CD4-positive, alpha-beta T cell treated with Interleukin-15 for 4 hours (primary cell): ENCODE results near the gene SPACA4.

ENCODE experiments used
- DNase-seq: peaks from one replicate; pipeline ENCODE4 v3.0.0-alpha.2; 2020; ENCODE audit warnings: low spot score

Gene SPACA4

DNA sequence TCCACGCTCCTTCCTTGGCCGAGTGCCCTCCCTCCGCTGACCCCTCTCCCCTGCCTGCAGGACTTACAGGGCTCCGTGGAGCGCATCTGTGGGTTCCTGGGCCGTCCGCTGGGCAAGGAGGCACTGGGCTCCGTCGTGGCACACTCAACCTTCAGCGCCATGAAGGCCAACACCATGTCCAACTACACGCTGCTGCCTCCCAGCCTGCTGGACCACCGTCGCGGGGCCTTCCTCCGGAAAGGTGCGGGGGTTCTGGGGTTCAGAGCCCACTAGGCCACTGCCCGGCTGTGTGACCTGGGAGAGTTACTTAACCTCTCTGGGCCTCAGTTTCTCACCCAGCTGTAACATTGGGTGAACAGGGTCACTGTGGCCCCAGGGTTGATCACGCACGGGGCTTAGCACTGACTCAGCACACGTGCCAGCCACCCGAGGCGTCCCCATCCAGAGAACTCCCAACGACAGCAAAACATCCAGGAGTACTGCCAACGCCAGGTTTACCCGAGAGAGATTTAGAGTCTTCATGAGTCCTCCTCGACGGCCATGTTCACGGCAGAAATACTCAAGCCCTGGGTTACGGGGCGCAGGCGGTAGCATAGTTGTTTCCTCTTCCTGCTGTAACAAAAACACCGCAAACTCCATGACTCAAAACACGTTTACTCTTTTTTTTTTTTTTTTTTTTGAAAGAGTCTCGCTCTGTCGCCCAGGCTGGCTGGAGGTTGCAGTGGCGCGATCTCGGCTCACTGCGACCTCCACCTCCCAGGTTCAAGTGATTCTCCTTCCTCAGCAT lies 9.7 kb upstream of the SPACA4 start:
- peak; percentile 57 for DNase-seq

DNA sequence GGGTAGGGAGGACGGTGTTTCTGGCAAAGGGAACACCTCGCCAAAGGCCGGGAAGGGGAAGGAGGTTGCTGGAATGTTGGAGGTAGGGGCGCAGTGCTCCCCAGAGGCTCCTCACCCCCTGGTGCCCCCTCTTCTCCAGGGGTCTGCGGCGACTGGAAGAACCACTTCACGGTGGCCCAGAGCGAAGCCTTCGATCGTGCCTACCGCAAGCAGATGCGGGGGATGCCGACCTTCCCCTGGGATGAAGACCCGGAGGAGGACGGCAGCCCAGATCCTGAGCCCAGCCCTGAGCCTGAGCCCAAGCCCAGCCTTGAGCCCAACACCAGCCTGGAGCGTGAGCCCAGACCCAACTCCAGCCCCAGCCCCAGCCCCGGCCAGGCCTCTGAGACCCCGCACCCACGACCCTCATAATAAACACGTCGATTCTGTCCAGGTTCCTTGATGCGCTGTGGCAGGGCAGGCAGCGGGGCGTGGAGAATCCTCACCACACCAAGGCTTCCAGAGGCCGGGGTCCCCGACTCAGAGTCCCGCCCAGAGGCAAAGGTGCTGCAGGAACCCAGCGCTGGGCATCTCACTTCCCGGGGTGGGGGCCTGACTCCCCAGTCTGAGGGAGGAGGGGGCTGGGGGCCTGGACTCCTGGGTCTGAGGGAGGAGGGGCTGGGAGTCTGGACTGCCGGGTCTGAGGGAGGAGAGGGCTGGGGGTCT lies 7.4 kb upstream of the SPACA4 start:
- no peak for DNase-seq

DNA sequence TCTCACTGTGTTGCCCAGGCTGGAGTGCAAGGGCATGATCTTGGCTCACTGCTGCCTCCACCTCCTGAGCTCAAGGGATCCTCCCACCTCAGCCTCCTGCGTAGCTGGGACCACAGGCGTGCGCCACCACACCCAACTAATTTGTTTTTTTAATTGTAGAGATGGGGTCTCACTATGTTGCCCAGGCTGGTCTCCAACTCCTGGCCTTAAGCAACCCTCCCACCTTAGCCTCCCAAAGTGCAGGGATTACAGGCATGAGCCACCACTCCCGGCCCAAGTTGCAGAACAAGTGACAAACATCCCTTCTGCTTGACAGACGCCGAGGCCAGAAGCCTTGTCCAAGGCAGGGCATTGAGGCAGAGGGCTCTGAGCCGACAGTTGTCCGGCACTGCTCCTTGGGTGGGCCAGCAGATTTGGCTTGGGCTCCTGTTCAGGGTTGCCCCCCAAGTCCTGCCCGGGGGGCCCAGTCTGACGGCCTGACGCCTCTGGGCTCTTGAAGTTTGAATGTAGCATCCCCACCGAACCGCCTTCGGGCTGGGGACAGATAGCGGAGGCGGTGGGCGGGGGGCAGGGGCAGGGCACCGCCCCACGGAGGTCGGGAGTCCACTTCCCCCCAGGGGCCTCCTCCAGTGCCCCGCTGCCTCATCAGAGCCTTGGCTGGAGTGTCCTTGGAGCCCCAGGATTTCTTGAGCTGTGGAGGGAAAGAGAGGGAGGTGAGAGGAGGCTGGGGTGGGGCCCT lies 5.7 kb upstream of the SPACA4 start:
- DNase-seq = no peak

DNA sequence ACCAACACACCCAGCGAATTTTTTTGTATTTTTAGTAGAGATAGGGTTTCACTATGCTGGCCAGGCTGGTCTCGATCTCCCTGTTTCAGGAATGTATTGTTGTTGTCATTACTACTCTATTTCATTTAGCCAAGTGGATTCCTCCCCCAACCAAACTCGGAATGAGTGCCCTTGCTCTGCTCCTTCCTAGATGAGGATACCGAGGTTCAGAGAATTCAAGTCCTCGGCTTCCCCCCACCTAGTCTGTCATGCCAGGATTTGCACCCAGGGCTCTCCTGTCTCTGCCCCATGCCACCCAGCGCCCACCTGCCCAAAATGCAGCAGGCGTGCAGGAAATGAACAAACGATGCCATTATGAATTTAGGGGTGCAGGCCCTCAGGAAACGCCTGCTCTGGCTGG lies 3.5 kb upstream of the SPACA4 start:
- no peak for DNase-seq

DNA sequence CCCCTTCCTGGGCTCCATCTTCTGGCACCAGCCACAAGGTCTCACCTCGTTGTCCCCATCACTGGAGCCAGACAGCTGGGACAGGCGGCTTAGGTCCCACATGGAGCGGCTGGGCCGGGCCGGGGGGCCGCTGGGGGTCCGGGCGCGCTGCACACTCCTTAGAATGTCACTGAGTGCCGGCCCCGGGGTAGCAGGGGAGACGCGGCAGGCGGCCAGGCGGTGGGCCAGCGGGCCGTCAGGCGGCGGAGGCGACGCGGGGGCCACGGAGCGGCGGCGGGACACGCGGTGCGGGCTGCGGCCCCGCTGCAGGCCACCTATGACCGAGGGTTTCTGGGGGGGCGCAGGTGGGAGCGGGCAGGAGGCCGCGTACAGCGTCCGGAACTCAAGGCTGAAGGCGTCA lies 3.1 kb upstream of the SPACA4 start:
- no peak for DNase-seq

DNA sequence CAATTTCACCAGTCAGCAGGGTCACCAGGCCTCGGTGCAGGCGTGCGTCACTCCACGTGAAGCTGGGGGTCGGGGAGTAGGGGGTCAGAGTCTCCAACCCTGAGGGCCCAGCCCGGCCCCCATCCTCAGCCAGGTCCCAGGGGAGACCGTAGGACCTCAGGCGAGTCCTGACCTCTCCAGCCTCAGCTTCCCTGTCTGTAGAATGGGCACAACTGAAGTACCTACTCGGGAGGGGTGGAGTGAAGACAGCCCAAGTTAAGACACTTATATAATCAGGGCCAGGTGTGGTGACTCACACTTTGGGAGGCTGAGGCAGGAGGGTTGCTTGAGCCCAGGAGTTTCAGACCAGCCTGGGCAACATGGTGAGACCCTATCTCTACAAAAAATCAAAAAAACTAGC lies 2.7 kb upstream of the SPACA4 start:
- no peak for DNase-seq

DNA sequence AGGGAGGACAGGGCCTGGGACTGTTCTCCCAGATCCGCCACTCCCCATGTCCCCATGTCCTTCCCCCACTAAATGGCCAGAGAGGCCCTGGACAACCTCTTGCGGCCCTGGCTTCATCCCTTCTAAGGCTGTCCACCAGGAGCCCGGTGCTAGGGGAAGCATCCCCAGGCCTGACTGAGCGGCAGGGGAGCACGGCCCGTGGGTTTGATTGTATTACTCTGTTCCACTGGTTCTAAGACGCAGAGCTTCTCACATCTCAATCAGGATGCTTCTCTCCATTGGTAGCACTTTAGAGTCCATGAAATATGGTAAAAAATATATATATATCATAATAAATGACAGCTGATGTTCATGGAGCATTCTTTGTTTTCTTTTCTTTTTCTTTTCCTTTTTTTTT lies 815 bp downstream of the SPACA4 start:
- no peak for DNase-seq

DNA sequence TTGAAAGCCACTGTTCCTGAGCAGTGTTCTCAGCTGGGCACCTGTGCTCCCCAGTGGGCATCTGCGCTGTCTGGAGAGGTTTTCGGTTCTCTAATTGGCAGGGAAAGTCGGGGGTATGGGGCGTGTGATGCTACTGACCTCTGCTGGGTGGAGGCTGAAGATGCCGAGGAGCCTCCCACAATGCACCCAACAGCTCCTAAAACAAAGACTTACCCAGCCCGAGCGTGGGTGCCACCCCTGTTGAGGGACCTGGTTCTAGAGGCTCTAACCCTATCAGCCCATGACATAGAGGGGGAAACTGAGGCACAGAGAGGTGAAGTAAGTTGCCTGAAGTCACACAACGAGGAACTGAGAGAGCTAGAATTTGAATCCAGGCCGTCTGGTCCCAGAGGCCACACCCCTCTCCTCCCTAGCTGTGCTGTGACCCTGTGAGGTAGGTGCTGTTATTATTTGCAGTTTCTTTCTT lies 2.3 kb downstream of the SPACA4 start:
- DNase-seq = peak; percentile 62

DNA sequence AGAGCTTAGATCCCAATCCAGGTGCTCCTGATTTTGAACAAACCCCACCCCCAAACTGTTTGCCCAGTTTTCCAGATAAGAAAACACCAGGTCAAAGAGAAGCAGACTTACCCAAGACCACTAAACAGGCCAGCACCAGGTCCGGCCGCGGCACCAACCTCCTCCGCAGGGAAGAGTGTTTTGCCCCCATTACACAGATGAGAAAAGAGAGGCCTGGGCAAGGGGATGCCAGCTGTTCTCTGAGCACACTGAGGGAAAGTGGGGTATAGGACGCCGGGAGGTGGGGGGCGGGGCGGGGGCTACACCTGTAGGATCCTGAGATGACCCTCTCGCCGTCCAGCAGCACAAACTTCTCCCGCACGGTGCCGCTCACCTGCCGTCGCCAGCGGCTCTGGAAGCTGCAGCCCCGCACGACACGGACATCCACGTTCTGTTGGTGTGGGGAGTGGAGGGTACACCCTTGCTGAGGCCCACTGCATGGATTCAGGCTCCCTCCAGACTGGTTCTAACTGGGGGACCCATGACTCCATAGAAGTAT lies 3.1 kb downstream of the SPACA4 start:
- no peak for DNase-seq

DNA sequence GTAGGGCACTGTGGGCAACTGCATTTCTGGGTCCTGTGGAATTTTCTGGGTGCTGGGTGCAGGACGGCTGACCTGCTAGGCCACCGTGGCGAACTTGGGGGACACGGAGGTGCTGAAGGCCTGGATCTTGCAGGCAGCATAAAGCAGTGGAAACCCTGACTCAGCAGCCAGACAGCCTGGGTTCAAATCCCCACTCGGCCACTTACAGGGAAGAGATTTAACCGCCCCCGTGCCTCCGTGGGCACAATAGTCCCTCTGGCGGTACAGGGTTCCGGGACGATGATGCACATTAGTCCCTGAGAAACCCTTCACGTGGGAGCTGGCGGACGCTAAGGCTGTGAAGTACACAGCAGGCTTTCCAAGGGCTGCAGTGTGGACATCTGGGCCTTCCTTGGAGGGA lies 5.3 kb downstream of the SPACA4 start:
- DNase-seq = no peak

DNA sequence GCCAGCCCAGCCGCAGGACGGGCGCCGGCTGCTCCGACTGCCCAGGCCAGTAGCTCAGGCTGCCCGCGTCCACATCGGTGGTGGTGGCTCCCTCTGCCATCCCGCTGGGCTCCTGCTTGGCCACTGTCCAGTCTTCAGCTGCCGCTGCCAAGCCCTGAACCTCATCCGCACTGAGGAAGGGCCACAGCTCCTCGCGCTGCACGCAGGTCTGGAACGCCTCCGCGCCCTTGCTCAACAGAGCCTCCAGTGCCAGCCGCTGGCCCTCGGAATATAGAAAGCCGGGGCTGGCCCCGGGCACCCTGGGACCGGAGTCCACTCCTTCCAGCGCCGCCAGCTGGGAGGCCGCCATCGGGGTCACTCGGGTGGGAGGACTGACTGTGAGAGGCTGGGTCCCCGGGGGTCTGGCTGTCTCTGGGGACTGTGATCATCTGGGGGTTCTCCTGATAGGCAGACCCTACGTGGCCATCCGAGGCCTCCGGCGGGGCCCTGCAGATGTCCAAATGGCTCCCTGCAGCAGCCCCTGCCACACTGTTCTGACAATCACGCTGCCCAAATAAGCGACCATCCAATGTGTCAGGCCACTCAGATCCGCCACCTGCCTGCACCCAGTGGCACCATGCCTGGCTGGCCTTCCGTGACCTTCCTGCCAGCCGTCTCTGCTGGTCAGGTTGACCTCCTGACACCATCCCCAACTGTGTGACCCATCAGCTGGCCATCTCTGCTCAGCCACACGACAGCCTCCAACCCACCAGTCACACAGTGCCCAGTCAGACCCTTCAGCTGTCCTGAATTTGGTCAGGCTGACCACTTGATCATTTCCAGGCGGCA lies 6.7 kb downstream of the SPACA4 start:
- no peak for DNase-seq

DNA sequence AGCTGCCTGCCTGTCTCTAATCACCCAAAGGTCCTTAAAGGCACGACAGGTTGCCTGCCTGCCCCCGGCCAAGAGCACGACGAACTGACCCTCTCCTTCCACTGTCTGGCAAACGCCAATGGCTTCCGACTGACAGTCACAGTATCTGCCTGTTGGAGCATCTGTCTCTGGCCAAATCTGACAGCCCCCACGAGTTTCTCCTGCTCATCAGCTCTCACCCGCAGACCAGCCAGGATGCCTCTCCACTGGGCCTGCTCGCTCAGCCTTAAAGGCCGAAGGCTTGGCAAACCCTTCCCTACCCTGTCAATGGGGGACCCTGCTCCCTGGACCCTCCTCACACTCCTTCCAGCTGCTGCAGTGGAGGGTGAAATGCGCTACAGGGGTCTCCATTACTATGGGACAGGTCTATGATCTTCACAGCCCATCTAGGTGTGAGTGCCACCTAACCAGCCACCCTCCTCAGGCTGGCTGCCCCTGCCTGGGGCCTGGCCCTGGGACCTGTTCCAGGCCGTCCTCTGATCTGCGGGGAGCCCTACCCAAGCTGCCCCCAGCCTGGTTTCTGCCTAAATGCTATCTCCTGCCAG lies 7.4 kb downstream of the SPACA4 start:
- DNase-seq = no peak

DNA sequence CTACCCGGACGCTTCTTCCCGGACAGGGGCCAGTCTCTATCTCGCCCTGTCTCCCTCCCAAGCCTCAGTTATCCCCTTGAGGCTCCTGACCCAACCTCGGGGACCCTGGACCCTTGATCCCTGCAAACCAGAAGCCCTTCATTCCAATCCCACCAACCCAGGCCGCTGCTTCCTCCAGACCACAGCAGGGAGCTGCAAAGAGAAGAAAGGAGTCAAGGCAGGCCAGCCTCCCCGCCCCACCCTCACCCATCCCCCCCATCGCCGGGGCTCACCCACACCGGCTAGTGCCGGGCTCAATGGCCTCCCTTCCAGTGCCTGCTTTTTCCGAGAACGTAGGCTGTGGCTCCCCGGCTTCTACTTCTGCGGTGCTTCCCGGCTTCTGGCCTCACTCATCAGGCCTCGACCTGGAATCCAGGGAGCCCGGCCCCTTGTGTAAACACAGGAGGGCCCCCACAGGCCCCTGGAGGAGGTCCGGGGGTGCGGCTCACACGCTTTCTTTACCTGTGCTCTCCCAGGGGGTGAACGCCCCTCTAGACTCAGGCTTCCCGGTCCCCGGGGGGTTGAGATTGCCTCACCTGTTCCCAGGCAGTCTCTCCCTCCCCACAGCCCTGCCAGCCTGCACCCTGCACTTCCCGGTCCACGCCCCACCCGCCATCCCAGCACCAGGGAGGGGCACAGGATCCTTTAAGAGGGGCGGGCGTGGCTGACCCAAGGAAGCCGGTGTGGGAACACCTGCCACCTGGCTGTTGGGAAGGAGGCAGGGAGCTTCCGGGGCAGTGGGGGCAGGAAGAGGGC lies 8.1 kb downstream of the SPACA4 start, which contains the start of gene FAM83E:
TSS of gene FAM83E (minus strand) at position 641 of the 795 bp plus-strand sequence. CDS start 1,704 bp downstream, outside the sequence.
- DNase-seq = no peak

DNA sequence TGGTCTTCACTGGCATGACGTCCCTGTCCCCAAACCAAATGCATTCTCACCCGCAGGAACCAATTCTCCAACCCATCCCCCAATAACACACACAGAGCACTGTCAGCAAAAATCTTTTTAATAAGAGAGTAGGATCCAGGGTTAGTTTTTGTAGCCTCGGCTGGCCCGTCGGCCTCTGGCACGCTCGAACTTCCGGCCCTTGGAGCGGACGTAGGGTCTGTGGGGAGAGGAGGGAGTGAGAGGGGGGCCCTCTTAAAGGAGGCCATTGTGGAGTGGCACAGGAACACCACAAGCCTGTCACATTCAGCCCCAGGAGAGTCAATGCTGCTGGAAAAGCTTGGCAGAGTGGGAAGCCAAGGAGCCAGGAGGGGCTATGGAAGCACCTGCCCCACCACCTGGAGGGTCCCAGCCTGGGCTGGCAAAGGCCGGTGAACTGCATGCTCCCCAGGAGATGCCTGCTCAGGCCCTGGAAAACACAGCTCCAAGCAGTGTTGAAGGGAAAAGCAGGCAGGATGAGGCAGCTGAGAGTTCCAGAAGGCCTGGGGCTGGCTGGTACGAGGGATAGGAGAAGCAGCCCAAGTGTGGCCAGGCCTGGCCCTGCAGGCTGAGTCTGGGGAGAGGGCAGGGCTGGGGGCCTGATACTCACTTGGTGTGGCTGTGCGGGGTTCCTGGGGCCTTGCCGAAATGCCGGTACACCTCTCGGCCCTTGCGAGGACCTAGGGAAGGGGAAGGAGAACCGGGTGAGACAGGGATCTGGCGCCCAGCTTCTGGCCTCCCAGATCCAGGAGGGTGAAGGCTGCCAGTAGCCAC lies 8.9 kb downstream of the SPACA4 start:
- DNase-seq = no peak

DNA sequence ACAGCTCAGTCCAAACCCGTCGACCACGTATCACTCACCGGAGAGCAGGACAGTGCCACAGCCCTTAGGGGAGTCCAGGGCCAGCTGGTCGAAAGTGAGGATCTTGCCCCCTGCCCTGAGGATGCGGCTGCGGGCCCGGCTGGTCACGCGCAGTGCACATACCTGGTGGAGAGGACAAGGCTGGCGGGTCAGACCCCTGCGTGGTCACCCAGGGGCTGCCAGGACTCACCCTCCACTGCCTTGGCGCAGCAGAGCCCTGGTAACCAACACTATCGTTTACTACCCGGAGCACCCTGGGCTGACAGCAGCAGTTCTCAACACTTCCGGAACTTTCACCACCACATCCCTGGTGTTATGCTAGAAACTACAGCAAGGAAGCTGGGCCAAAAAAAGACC lies 9.5 kb downstream of the SPACA4 start:
- DNase-seq = no peak

DNA sequence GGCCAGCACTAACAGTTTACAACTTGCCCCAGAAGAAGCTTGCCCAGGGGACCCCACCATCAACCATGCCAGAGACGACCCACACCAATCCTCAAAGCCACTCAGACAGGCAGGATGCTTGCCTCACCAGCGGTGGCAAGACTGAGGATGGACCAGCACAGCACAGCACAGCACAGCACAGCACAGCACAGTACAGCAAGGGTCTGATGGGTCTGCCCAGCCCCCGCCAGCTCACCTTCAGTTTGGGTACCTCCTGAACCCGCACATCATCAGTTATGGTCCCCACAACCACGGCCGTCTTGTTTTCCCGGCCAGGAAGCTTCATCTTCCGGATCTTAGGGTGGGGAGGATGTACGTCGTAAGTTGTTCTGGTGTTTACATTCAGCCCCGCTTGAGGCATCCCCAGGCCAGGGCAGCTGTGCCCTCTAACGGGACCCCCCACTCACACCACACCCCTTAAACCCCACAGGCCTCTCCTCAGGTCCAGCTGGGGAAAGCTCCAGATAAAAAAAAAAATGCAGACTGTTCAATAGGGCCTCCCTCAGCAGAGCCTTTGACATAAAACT lies 10.0 kb downstream of the SPACA4 start:
- DNase-seq = no peak

DNA sequence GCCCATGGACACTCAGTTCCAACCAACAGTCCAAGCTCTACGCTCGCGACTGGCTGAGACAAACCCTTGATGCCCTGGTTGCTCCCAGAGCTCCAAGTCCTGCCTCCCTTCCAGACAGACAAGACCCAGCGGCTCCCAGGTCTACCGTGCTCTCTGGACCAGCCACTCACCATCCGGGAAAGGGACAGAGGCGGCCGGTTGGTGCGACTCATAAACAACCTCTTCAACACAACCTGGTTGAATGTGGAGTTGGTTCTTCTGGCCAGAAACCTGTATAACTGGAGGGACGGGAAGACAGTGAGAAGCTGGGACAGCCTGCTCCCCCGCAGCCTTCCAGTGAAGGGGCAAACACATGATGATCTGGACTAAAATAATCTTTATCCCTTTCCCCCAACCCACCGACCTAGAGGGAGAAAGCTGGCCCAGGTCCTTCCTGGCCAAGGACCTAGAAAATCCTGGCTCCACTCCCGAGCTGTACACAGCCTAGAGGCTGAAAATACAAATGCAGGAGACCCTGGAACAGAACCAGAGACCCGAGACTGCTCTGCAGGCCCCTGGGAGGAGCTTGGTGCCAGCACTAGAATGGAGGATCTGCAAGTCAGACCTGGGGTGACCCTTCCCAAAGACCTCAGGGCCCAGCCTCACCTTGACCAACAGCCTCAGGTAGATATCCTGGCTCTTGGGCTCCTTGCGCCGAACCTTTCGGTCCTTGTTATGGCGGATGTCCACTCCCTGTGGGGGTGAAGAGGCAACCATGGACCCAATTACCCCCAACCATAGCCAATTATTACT lies 10.8 kb downstream of the SPACA4 start:
- DNase-seq = no peak

DNA sequence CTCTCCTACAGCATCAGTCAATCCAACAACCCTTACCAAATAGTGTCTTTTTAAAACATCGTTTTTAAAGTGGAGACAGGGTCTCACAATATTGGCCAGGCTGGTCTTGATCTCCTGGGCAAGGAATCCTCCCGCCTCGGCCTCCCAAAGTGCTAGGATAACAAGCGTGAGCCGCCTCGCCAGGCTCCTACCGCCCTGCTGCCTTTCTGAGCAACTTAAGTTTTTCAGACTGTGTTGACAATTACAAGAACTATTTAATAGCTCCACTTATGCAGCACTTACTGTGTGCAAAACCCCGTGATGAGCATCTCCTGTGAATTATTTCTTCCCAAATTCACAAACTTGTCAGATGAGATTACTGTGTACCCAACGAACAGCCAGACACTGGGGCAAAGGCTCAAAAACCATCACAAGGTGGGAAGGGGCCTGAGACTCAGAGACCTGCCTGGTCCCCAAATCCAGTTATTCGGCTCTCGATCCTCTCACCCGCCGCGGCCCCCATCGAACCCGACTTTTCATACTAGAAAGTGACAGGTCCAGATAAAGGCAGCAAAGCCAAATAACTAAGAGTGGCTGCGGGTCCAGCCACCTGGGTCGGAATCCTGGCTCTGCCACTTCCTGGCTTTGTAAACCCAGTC lies 11.9 kb downstream of the SPACA4 start:
- no peak for DNase-seq
